Mononuclear cell (primary cell): ENCODE measurements around the gene NAV1. TPM values are rescaled to one million over a fixed set of nuclear protein-coding genes. Genes with fewer than 3 reads are reported as not detected.
"Not testable (repeated sequence)": the region's sequence is repeated elsewhere in the genome, so short reads cannot be mapped to it uniquely, and the experiment has no call there.

Experiments
- H3K27me3 ChIP-seq: 2 replicates; pipeline ENCODE4 v1.6.0; 2011; ENCODE audit warnings: low read length, control low read depth; ENCODE audit not compliant: insufficient read depth
- H3K4me1 ChIP-seq: 2 replicates; pipeline ENCODE4 v1.5.1; 2011; ENCODE audit warnings: mild to moderate bottlenecking, low read length, control low read depth; ENCODE audit not compliant: insufficient read depth
- H3K4me3 ChIP-seq: 2 replicates; pipeline ENCODE4 v1.5.1; 2011; ENCODE audit warnings: mild to moderate bottlenecking, low read length, moderate library complexity
- H3K9me3 ChIP-seq: 2 replicates; pipeline ENCODE4 v1.5.1; 2011; ENCODE audit warnings: low read depth, mild to moderate bottlenecking, control low read depth, low read length
- total RNA-seq: library from RNA; depleted of rRNA; stranded (reverse); fragments of >200 nt; gene quantifications from one replicate; pipeline ENCODE4 v1.2.3, GENCODE V29; 2012

Gene NAV1
- total RNA-seq, 1 donor: 1.5 TPM

GRCh38 chr1:201568859-201569294 lies 29.9 kb downstream of the NAV1 start:
- H3K9me3 ChIP-seq: no peaks in the 10 kb centered on the region
- peaks cover 6% of the 10 kb centered on the region for H3K4me1 ChIP-seq
- H3K4me3 ChIP-seq: no peak overlapping the region
- no peaks in the 10 kb centered on the region for H3K27me3 ChIP-seq

GRCh38 chr1:201570181-201570885 lies 31.4 kb downstream of the NAV1 start:
- H3K27me3 ChIP-seq: no peaks in the 10 kb centered on the region
- H3K4me1 ChIP-seq: peaks cover 6% of the 10 kb centered on the region
- no peak overlapping the region for H3K4me3 ChIP-seq

GRCh38 chr1:201570886-201571624 lies 32.1 kb downstream of the NAV1 start:
- Histone ChIP-seq H3K9me3 (no peaks in the 10 kb centered on the region), H3K4me1 (peaks cover 6% of the 10 kb centered on the region), H3K27me3 (no peaks in the 10 kb centered on the region), H3K4me3 (no peak overlapping the region)

More at GRCh38 chr1:201570181-201570885, 31.4 kb downstream of the NAV1 start:
- H3K9me3 ChIP-seq: no peaks in the 10 kb centered on the region

- H3K4me3 ChIP-seq: no peak overlapping the region
- no peaks in the 10 kb centered on the region for H3K9me3 ChIP-seq
- H3K4me1 ChIP-seq: peaks cover 6% of the 10 kb centered on the region
- no peaks in the 10 kb centered on the region for H3K27me3 ChIP-seq
Measured at GRCh38 chr1:201573030-201573429, 34.1 kb downstream of the NAV1 start.

DNA sequence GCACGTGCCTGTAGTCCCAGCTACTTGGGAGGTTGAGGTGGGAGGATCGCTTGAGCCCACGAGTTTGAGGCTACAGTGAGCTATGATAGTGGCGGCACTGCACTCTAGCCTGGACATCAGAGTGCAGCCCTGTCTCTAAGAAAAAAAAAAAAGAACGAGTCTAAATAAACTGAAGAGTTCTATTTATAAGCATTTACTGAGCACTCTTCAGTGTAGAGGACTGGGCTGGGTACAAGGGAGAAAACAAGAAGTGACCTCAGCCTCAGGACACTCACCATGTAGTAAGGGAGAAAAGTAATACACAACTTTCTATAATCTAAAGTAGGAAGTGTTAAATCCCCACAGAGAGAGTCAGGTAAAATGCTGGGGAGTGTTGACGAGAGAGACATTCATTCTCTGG lies 35.0 kb downstream of the NAV1 start:
- Histone ChIP-seq H3K27me3 (no peaks in the 10 kb centered on the region), H3K4me3 (no peak overlapping the region), H3K4me1 (peaks cover 2% of the 10 kb centered on the region), H3K9me3 (no peaks in the 10 kb centered on the region)

DNA sequence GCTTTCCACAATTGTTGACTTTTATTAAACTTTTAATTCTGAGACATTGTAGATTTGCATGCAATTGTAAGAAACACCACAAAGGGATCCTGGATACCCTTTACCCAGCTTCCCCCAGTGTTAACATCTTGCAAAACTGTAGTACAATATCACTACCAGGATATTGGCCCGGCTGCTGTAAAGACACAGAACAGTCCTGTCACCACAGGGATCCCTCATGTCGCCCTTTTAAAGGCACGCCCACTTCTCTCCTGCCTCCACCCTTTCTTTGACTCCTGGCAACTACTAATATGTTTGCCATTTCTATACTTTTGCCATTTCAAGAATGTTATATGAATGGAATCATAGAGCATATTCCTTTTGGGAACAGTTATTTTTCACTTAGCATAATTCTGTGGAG lies 37.0 kb downstream of the NAV1 start:
- Histone ChIP-seq H3K4me1 (no peaks in the 10 kb centered on the region), H3K9me3 (no peaks in the 10 kb centered on the region), H3K27me3 (no peaks in the 10 kb centered on the region), H3K4me3 (no peak overlapping the region)

DNA sequence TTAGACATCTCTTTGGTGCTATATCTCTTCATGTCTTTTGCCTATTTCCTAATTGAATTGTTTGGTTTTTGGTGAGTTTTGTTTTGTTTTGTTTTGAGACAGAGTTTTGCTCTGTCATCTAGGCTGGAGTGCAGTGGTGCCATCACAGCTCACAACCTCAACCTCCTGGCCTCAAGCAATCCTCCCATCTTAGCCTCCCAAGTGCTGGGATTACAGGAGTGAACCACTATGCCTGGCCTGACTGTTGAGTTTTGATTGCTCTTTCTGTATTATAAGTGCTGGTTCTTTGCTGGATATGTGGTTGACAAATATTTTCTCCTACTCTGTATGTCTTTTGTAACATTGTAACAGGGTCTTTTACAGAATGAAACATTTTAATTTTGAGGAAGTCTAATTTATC lies 38.0 kb downstream of the NAV1 start:
- Histone ChIP-seq H3K4me1 (no peaks in the 10 kb centered on the region), H3K9me3 (no peaks in the 10 kb centered on the region), H3K4me3 (no peak overlapping the region), H3K27me3 (no peaks in the 10 kb centered on the region)

GRCh38 chr1:201578008-201578888 lies 39.3 kb downstream of the NAV1 start:
- H3K4me3 ChIP-seq: no peak overlapping the region
- no peaks in the 10 kb centered on the region for H3K9me3 ChIP-seq
- no peaks in the 10 kb centered on the region for H3K27me3 ChIP-seq
- H3K4me1 ChIP-seq: no peaks in the 10 kb centered on the region

DNA sequence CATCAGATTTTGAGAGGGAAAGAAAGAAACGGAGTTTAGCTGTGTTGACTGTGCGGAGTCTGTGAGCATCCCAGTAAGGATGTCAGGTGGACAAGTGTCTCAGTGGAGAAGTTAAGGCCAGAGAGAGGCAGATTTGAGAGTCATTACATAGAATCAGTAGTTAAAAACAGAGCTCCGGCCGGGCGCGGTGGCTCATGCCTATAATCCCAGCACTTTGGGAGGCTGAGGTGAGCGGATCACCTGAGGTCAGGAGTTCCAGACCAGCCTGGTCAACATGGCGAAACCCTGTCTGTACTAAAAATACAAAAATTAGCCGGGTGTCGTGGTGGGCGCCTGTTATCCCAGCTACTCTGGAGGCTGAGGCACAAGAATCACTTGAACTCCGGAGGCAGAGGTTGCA lies 42.4 kb downstream of the NAV1 start:
- not testable (repeated sequence) for H3K4me3 ChIP-seq, H3K27me3 ChIP-seq, H3K9me3 ChIP-seq, H3K4me1 ChIP-seq

DNA sequence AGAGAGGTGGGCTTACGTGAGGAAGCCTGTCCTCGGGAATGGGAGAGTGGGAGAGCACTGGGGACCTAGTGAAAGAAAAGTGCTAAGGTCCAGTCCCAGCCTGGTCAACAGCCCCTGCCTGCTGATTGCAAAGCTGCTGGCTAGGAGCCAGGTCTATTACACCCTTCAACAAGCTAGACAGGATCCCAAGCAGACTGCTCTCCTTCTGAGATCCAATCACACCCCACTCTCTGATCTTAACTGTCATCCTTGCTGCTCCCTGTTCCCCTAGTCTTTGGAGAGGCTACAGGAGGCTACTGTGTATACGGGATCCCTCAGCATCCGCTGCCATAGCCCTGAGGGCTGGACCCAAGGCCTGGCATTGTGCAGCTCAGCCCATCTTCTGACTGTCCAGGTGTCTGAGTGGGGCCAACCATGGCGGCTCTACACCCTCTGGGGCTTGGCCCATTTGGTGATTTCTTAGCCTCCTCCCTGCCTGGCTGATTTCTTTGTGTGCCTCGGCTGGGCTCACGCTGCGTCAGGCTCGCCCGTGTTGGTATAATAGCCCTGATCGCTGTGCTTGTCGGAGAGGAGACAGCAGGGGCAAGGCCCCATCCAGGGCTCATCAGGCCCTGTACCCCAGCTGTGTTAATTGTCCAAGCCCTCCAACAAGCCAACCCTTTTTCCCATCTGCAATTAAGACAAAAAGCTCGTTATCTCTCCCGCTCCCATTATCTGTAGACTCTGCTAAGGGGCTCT lies 43.9 kb downstream of the NAV1 start:
- Histone ChIP-seq H3K4me1 (peaks cover 8% of the 10 kb centered on the region), H3K9me3 (no peaks in the 10 kb centered on the region), H3K27me3 (no peaks in the 10 kb centered on the region), H3K4me3 (no peak overlapping the region)

DNA sequence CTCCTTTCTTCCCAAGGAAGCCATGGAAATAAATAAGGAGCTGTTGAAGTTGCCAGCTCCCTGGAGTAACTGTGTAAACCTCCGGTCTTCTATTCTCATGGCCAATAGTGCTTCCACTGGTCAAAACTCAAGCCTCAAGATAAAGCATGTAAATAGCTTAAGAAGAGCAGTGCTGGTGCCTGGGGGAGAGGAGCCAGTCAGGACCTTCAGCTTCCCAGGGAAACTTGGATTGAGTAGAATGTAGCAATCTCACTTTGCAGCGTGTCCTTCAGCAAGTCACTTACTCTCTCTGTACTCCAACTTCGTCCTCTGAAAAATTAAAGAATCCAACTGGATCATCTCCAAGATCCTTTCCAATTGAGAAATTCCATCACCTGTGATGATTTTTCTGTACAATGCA lies 44.7 kb downstream of the NAV1 start:
- no peaks in the 10 kb centered on the region for H3K9me3 ChIP-seq
- H3K4me1 ChIP-seq: peaks cover 8% of the 10 kb centered on the region
- no peak overlapping the region for H3K4me3 ChIP-seq
- no peaks in the 10 kb centered on the region for H3K27me3 ChIP-seq

DNA sequence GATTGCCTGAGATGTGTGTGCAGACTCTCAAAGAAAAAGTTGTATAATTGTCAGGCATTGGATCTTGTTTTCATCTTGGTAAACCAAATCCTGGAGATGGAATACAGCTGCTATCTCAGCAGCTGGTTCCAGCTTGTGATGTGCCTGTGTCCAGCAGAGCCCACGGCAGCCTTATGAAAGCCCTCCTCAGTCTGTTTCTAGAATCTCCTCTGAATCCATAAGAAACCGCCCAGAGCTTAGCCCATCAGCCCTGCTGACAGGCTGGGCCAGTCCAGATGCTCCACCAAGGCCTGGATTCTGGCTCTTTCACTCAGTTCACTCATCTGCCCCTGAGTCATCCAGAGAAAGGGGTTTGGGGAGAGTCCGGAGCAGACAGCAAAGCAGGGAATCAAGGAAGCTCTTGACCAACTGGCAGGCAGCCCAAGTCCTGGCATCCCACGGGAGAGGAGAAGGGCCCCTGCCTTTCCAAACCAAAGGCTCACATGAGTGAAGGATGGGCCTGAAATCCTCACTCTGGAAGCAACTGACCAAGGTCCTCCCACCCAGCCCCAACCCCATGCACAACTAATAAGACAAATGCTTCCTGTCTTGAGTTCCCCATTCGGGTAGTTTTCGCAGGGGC lies 45.7 kb downstream of the NAV1 start:
- H3K9me3 ChIP-seq: no peaks in the 10 kb centered on the region
- H3K4me3 ChIP-seq: no peak overlapping the region
- no peaks in the 10 kb centered on the region for H3K27me3 ChIP-seq
- H3K4me1 ChIP-seq: peaks cover 8% of the 10 kb centered on the region

GRCh38 chr1:201585093-201585483 lies 46.2 kb downstream of the NAV1 start:
- no peaks in the 10 kb centered on the region for H3K27me3 ChIP-seq
- peaks cover 8% of the 10 kb centered on the region for H3K4me1 ChIP-seq
- no peak overlapping the region for H3K4me3 ChIP-seq
- H3K9me3 ChIP-seq: no peaks in the 10 kb centered on the region

DNA sequence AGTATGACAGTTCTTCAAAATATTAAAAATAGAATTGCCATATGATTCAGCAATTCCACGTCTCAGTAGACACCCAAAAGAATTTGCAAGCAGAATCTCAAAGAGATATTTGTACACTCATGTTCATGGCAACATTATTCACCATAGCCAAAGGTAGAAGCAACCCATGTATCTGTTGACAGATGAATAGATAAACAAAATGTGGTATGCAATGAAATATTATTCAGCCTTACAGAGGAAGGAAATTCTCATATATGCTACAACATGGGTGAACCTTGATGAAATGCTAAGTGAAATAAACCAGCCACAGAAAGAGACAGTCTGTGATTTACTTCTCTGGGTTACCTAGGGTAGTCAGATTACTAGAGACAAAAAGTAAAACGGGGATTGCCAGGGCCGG lies 47.0 kb downstream of the NAV1 start:
- H3K4me3 ChIP-seq: no peak overlapping the region
- peaks cover 8% of the 10 kb centered on the region for H3K4me1 ChIP-seq

More for the DNA sequence above, 47.0 kb downstream of the NAV1 start:
- H3K9me3 ChIP-seq: no peaks in the 10 kb centered on the region
- no peaks in the 10 kb centered on the region for H3K27me3 ChIP-seq
